ENCODE measurements around the gene ZNF175.

- TF ChIP-seq SRF (IDR thresholded peaks at IDR 0.05; ENCODE audit: low read depth), result no peak
- no peak for TF ChIP-seq MAX (IDR thresholded peaks at IDR 0.05)
- TF ChIP-seq CTCF (IDR thresholded peaks at IDR 0.05 in 2 of 3, conservative IDR thresholded peaks at IDR 0.05 in 1 of 3; ENCODE audit: borderline replicate concordance in 1 of 3, insufficient read depth in 1 of 3, low read depth in 2 of 3, low read length in 2 of 3), result no peak
Measured at GRCh38 chr19:51626675-51627074, 55.6 kb downstream of the ZNF175 start.

All from HCT116 (cell line).